Cardiac ventricle fibroblast (primary cell): ENCODE data around the gene RAI1. TPM values are rescaled to one million over a fixed set of nuclear protein-coding genes. Genes with fewer than 3 reads are reported as not detected.

Experiments used
- total RNA-seq: library from RNA; depleted of rRNA; stranded (reverse); fragments of >200 nt; gene quantifications from 2 replicates; pipeline ENCODE4 v1.2.3, GENCODE V29; 2015

RAI1 gene, protein sequence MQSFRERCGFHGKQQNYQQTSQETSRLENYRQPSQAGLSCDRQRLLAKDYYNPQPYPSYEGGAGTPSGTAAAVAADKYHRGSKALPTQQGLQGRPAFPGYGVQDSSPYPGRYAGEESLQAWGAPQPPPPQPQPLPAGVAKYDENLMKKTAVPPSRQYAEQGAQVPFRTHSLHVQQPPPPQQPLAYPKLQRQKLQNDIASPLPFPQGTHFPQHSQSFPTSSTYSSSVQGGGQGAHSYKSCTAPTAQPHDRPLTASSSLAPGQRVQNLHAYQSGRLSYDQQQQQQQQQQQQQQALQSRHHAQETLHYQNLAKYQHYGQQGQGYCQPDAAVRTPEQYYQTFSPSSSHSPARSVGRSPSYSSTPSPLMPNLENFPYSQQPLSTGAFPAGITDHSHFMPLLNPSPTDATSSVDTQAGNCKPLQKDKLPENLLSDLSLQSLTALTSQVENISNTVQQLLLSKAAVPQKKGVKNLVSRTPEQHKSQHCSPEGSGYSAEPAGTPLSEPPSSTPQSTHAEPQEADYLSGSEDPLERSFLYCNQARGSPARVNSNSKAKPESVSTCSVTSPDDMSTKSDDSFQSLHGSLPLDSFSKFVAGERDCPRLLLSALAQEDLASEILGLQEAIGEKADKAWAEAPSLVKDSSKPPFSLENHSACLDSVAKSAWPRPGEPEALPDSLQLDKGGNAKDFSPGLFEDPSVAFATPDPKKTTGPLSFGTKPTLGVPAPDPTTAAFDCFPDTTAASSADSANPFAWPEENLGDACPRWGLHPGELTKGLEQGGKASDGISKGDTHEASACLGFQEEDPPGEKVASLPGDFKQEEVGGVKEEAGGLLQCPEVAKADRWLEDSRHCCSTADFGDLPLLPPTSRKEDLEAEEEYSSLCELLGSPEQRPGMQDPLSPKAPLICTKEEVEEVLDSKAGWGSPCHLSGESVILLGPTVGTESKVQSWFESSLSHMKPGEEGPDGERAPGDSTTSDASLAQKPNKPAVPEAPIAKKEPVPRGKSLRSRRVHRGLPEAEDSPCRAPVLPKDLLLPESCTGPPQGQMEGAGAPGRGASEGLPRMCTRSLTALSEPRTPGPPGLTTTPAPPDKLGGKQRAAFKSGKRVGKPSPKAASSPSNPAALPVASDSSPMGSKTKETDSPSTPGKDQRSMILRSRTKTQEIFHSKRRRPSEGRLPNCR (N-terminal part only)
- 12.0 and 14.0 TPM in 2 replicates for total RNA-seq

DNA sequence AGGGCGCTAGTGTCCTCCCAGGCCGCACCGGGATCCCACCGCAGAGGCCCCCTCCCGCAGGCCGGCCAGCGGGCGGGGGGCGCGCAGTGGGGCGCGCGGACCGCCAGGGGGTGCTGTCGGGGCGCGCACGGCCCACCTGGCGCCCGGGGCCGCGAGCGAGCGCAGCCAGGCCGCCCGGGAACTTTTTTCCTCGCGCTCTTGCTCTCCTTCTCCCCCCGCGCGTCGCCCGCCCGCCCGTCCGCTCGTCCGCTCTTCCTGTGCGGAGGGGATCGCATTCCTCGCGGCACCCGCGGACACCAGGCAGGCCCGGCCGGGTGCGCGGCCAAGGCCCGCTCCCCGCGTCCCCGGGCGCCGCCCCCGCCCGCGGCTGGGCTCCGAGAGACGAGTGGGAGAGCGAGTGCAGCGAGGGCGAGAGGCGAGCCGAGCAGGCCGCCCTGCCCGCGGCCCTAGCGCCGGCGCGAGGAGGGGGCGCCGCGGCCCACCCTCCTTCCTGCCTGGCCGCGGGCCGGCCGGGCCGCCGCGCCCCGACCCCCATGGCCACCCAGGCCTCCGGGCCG is at the start of gene RAI1:
Gene RAI1, plus strand, starts transcription at position 272 of the 557 bp plus-strand sequence. CDS start 111,491 bp downstream, outside the sequence.

DNA sequence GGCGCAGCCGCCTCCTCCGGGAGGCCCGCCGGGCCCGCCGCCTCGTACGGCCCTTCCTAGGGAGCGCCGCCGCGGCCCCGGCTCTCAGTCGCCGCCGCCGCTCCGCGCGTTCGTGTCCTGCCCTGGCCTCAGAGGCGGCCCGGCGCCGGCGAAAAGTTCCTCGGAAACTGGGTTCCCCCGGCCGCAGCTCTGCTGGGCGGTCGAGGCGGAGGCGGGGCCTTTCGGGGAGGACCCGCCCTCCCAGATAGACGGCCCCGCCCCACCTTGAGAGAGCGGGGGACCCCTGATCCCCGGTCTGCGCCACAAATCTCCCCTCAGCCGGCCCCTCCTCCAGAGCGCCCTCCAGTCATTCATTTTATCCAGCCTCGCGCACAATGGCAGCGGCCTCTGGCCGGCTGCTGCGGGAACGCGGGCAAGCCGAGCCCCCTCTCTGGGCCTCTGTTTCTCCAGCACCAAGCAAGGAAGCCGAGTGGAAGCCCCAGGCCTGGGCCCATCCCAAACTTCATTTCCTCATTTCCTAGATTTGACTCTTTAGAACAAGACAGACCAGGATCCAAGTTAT is 155.6 kb downstream of the RAI1 start, which contains the start of gene SREBF1:
Gene SREBF1, minus strand, starts transcription at position 169 of the 562 bp plus-strand sequence. CDS start 169 bp downstream, outside the sequence.

Other genes starting within 250 kb of the RAI1 start
- 5.8 and 9.8 TPM in 2 replicates for gene MED9, start 204.5 kb upstream of the RAI1 start, total RNA-seq
- 100.0 and 101 TPM in 2 replicates for gene RASD1, start 185.1 kb upstream of the RAI1 start, total RNA-seq
- 46.6 and 48.5 TPM in 2 replicates for gene PEMT, start 89.8 kb upstream of the RAI1 start, total RNA-seq
- 44.9 and 52.7 TPM in 2 replicates for gene SREBF1, start 155.5 kb downstream of the RAI1 start, total RNA-seq